SK-N-SH (cell line): ENCODE measurements around the gene RPS8. TPM values are rescaled to one million over a fixed set of nuclear protein-coding genes. Genes with fewer than 3 reads are reported as not detected.
A peak's percentile ranks its signal among the peaks of the same experiment; 100 is the strongest.

Source experiments
- CTCF ChIA-PET: fragments of 300-600, 350-600 bp; formaldehyde crosslinking; extraction: SDS; loops from one replicate; lab custom pipeline; 2021; lab: Yijun Ruan, JAX
- POLR2A ChIA-PET: fragments of 350-600 bp; sonication (Branson Sonifier 250); formaldehyde crosslinking; extraction: SDS; loops from one replicate; lab custom pipeline; 2020; ENCODE audit warnings: antibody characterized with exemption, inconsistent platforms; lab: Yijun Ruan, JAX
- DNase-seq: peaks from one replicate; pipeline ENCODE4 v3.0.0; 2012
- H2AFZ ChIP-seq: fragments of 200-600 bp; sonication (generic); 2 replicates; pipeline ENCODE4 v1.8.1; 2016; ENCODE audit warnings: antibody characterized with exemption, mild to moderate bottlenecking, low read depth
- H3F3A ChIP-seq: fragments of 200-600 bp; sonication (generic); replicated peaks from 2 replicates; pipeline ENCODE3; 2016; ENCODE audit warnings: antibody characterized with exemption, mild to moderate bottlenecking; ENCODE audit not compliant: insufficient read depth
- H3K27ac ChIP-seq, 2 experiments: fragments of 200-500 bp in 1 of 2; fragments of 200-600 bp in 1 of 2; sonication (Bioruptor generic) in 1 of 2; sonication (generic), shearing (Covaris generic) in 1 of 2; 2 replicates each; pipeline versions ENCODE4 v1.5.1 to v1.6.1; 2014 to 2016; ENCODE audit warnings: low read depth in 2 of 2, inconsistent platforms in 1 of 2, low read length in 1 of 2, mild to moderate bottlenecking in 1 of 2, mixed read lengths in 1 of 2
- H3K27me3 ChIP-seq: fragments of 200-600 bp; sonication (generic), shearing (Covaris generic); 2 replicates; pipeline ENCODE4 v1.6.1; 2016; ENCODE audit warnings: mixed run types; ENCODE audit not compliant: insufficient read depth
- H3K36me3 ChIP-seq, 2 experiments: fragments of 200-500 bp in 1 of 2; fragments of 200-600 bp in 1 of 2; sonication (Bioruptor generic) in 1 of 2; sonication (generic) in 1 of 2; replicated peaks in 1 of 2; 2 replicates each; pipeline versions ENCODE3 to v1.5.1; 2014 to 2016; ENCODE audit warnings: low read length in 1 of 2, mild to moderate bottlenecking in 1 of 2; ENCODE audit not compliant: insufficient read depth in 2 of 2, control insufficient read depth in 1 of 2
- H3K4me1 ChIP-seq, 2 experiments: fragments of 200-500 bp in 1 of 2; fragments of 200-600 bp in 1 of 2; sonication (Bioruptor generic) in 1 of 2; sonication (generic), shearing (Covaris generic) in 1 of 2; 2 replicates each; pipeline versions ENCODE4 v1.5.1 to v1.6.1; 2014 to 2016; ENCODE audit warnings: low read depth in 1 of 2, low read length in 1 of 2, mixed run types in 1 of 2; ENCODE audit not compliant: insufficient read depth in 2 of 2, control insufficient read depth in 1 of 2
- H3K4me2 ChIP-seq: fragments of 200-600 bp; sonication (generic), shearing (Covaris generic); 2 replicates; pipeline ENCODE4 v1.6.1; 2017; ENCODE audit warnings: mixed run types
- H3K4me3 ChIP-seq, 2 experiments: fragments of 200-500 bp in 1 of 2; fragments of 200-600 bp in 1 of 2; sonication (Bioruptor generic) in 1 of 2; sonication (generic), shearing (Covaris generic) in 1 of 2; 2 replicates each; pipeline versions ENCODE4 v1.5.1 to v1.8.1; 2014 to 2016; ENCODE audit warnings: low read depth in 2 of 2, inconsistent platforms in 1 of 2, low read length in 1 of 2, mild to moderate bottlenecking in 1 of 2, mixed read lengths in 1 of 2, moderate library complexity in 1 of 2
- H3K79me2 ChIP-seq: fragments of 200-600 bp; sonication (generic); 2 replicates; pipeline ENCODE4 v1.8.1; 2017; ENCODE audit warnings: mild to moderate bottlenecking; ENCODE audit not compliant: insufficient read depth
- H3K9ac ChIP-seq: fragments of 200-600 bp; sonication (generic); 2 replicates; pipeline ENCODE4 v1.6.1; 2017; ENCODE audit warnings: mixed run types
- H3K9me2 ChIP-seq: fragments of 200-600 bp; sonication (generic); 2 replicates; pipeline ENCODE4 v1.6.1; 2017; ENCODE audit warnings: mixed run types
- H3K9me3 ChIP-seq: fragments of 200-600 bp; sonication (generic); 2 replicates; pipeline ENCODE4 v1.6.1; 2017; ENCODE audit warnings: mixed run types, mild to moderate bottlenecking, moderate library complexity
- H4K20me1 ChIP-seq: fragments of 200-600 bp; sonication (generic); 2 replicates; pipeline ENCODE4 v1.6.1; 2017; ENCODE audit warnings: mild to moderate bottlenecking, mixed run types; ENCODE audit not compliant: insufficient read depth
- EZH2phosphoT487 ChIP-seq: fragments of 200-600 bp; sonication (generic); IDR thresholded peaks from 2 replicates; pipeline ENCODE4 v1.6.1; 2017; ENCODE audit warnings: low read depth, mixed run types, mild to moderate bottlenecking, antibody characterized with exemption, moderate library complexity, borderline replicate concordance
- FOXM1 ChIP-seq: IDR thresholded peaks from 2 replicates; pipeline ENCODE4 v1.4.0; 2012; ENCODE audit warnings: low read depth, mild to moderate bottlenecking
- GABPA ChIP-seq: IDR thresholded peaks from 2 replicates; pipeline ENCODE4 v1.4.0; 2012; ENCODE audit warnings: low read depth, mild to moderate bottlenecking
- GATA2 ChIP-seq: sonication (generic); formaldehyde crosslinking; IDR thresholded peaks from 2 replicates; pipeline ENCODE4 v1.5.0; 2020; ENCODE audit warnings: mild to moderate bottlenecking, missing genetic modification reagents
- MEF2A ChIP-seq: IDR thresholded peaks from 2 replicates; pipeline ENCODE4 v1.4.0; 2012; ENCODE audit warnings: low read depth, borderline replicate concordance
- MXI1 ChIP-seq: IDR thresholded peaks from 2 replicates; pipeline ENCODE4 v1.6.1; 2012; ENCODE audit warnings: mild to moderate bottlenecking, low read depth, low read length, improper control_type of control experiment
- POLR2AphosphoS5 ChIP-seq: IDR thresholded peaks from 2 replicates; pipeline ENCODE4 v1.6.1; 2012; ENCODE audit warnings: low read depth, low read length
- SIN3A ChIP-seq: IDR thresholded peaks from 2 replicates; pipeline ENCODE4 v1.6.1; 2012; ENCODE audit warnings: low read depth, mild to moderate bottlenecking, low read length, moderate library complexity, borderline replicate concordance
- SMC3 ChIP-seq: IDR thresholded peaks from 2 replicates; pipeline ENCODE4 v1.6.1; 2012; ENCODE audit warnings: low read depth, low read length, improper control_type of control experiment
- TEAD4 ChIP-seq: IDR thresholded peaks from 2 replicates; pipeline ENCODE4 v1.4.0; 2012; ENCODE audit warnings: mild to moderate bottlenecking, borderline replicate concordance; ENCODE audit not compliant: insufficient read depth
- WGBS: methylation state at CpG from one replicate; pipeline ENCODE4 v1.1.6; 2017; ENCODE audit warnings: low lambda C conversion rate; 5-methylcytosine and 5-hydroxymethylcytosine counted together
- polyA plus RNA-seq, 3 experiments: library from polyadenylated mRNA; depleted of rRNA; stranded (reverse); fragments of >200 nt; gene quantifications; 2 replicates each; pipeline ENCODE4 v1.2.3, GENCODE V29; 2012
- TF ChIP-seq, protein P1 (sequence below): IDR thresholded peaks from 2 replicates; pipeline ENCODE4; 2012
- TF ChIP-seq, protein P2 (sequence below): fragments of 150-350 bp; IDR thresholded peaks from 2 replicates; pipeline ENCODE4 v1.6.1; 2017; ENCODE audit warnings: antibody characterized with exemption, low read length, low read depth, borderline replicate concordance

RPS8 gene
- polyA plus RNA-seq, 1 of the 3 experiments (the other 2 are of a cell fraction) = 3,303 TPM

DNA sequence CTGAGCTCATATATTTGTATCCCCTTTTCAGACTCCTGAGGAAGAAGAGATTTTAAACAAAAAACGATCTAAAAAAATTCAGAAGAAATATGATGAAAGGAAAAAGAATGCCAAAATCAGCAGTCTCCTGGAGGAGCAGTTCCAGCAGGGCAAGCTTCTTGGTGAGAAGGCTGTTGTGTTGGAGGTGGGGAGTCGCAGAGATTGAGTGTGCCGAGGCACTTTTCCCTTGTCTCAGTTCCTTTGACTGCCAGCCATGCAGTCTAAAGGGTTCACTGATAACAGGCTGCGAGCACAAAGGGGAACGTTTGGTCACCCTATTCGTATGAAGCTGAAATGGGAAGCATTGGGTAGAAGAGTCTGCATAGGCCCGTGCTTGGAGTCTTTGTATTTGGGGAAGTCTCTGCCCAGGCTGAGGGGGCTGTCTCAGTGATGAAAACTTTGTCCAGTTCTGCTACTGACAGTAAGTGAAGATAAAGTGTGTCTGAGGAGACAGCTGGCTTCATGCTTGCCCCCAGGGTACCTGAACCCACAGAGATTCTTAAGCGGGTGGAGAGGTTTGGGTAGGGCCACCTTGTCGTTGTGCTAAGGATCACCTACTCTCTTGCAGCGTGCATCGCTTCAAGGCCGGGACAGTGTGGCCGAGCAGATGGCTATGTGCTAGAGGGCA is 2.8 kb downstream of the RPS8 start:
- Histone ChIP-seq H3K4me3 (peak overlapping the region in 1 of 2 experiments; percentile 54; a peak in 1 of 4 replicates), H3K4me2 (peak overlapping the region; percentile 98), H3K9ac (peak overlapping the region; percentile 93; the same call in 1 of the 2 replicates), H2AFZ (no peak overlapping the region), H4K20me1 (peaks cover 41% of the 10 kb centered on the region), H3K79me2 (peaks cover 56% of the 10 kb centered on the region), H3K4me1 (peaks cover 14 to 16% of the 10 kb centered on the region in 2 experiments; a peak in 3 of 4 replicates), H3F3A (peaks cover 69% of the 10 kb centered on the region), H3K27ac (0 out of 4 replicates have a peak overlapping the region, but pooled peaks of 1 of the 2 experiments have one; percentile 12), H3K9me2 (no peaks in the 10 kb centered on the region), H3K27me3 (no peaks in the 10 kb centered on the region), H3K36me3 (peaks cover 22 to 58% of the 10 kb centered on the region in 2 experiments), H3K9me3 (no peaks in the 10 kb centered on the region)
- 81% methylated on average over 8 of the region's 13 CpGs for WGBS
- ChIA-PET POLR2A (interaction anchor here (1.1 kb wide), 1 partner anchor 15 kb away, joined by 3 read pairs; no protein-coding TSS in a partner anchor), CTCF (interaction anchor here (0.7 to 1.1 kb wide), 3 partner anchors 9 to 65 kb away, joined by 3 to 7 read pairs (median 5); no protein-coding TSS in a partner anchor)
- TF ChIP-seq GATA2 (CRISPR knock-in tag) = no peak
- no peak for TF ChIP-seq GABPA
- no peak for TF ChIP-seq TEAD4
- TF ChIP-seq SIN3A = no peak
- no peak for TF ChIP-seq FOXM1
- no peak for TF ChIP-seq MXI1
- no peak for TF ChIP-seq MEF2A
- TF ChIP-seq EZH2phosphoT487 = no peak
- TF ChIP-seq, protein P1, sequence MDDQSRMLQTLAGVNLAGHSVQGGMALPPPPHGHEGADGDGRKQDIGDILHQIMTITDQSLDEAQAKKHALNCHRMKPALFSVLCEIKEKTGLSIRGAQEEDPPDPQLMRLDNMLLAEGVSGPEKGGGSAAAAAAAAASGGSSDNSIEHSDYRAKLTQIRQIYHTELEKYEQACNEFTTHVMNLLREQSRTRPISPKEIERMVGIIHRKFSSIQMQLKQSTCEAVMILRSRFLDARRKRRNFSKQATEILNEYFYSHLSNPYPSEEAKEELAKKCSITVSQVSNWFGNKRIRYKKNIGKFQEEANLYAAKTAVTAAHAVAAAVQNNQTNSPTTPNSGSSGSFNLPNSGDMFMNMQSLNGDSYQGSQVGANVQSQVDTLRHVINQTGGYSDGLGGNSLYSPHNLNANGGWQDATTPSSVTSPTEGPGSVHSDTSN = no peak
- no peak for TF ChIP-seq SMC3
- TF ChIP-seq, protein P2, sequence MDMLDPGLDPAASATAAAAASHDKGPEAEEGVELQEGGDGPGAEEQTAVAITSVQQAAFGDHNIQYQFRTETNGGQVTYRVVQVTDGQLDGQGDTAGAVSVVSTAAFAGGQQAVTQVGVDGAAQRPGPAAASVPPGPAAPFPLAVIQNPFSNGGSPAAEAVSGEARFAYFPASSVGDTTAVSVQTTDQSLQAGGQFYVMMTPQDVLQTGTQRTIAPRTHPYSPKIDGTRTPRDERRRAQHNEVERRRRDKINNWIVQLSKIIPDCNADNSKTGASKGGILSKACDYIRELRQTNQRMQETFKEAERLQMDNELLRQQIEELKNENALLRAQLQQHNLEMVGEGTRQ = no peak
- TF ChIP-seq POLR2AphosphoS5 = no peak
- DNase-seq = no peak
